Mesenchymal stem cell (in vitro differentiated cells and primary cell): ENCODE measurements around the gene HEY2.
A peak's percentile ranks its signal among the peaks of the same experiment; 100 is the strongest.
"Not testable (repeated sequence)": the region's sequence is repeated elsewhere in the genome, so short reads cannot be mapped to it uniquely, and the experiment has no call there.

Experiments used
- DNase-seq: peaks from one replicate; pipeline ENCODE4 v3.0.0-alpha.2; 2013
- H2AFZ ChIP-seq: one replicate; pipeline ENCODE4 v1.6.1; 2013; ENCODE audit warnings: low read depth, mild to moderate bottlenecking, control low read depth, inconsistent platforms, low read length, moderate library complexity
- H2AK5ac ChIP-seq: 2 replicates; pipeline ENCODE4 v1.6.1; 2013; ENCODE audit warnings: low read length, moderate library complexity, mild to moderate bottlenecking, inconsistent platforms; ENCODE audit not compliant: severe bottlenecking
- H2BK120ac ChIP-seq: one replicate; pipeline ENCODE4 v1.6.1; 2013; ENCODE audit warnings: low read depth, mild to moderate bottlenecking, inconsistent platforms, low read length, moderate library complexity
- H2BK12ac ChIP-seq, 2 experiments: one replicate each; pipeline ENCODE4 v1.6.1; 2013; ENCODE audit warnings: inconsistent platforms in 2 of 2, low read length in 2 of 2, mild to moderate bottlenecking in 2 of 2, moderate library complexity in 2 of 2, control low read depth in 1 of 2
- H2BK15ac ChIP-seq: one replicate; pipeline ENCODE4 v1.6.1; 2013; ENCODE audit warnings: mild to moderate bottlenecking, low read depth, inconsistent platforms; ENCODE audit not compliant: poor library complexity, severe bottlenecking
- H2BK5ac ChIP-seq: 2 replicates; pipeline ENCODE4 v1.6.1; 2013; ENCODE audit warnings: low read depth, mild to moderate bottlenecking, low read length, control low read depth, inconsistent platforms; ENCODE audit not compliant: poor library complexity, severe bottlenecking
- H3K14ac ChIP-seq, 2 experiments: one replicate each; pipeline ENCODE4 v1.6.1; 2013; ENCODE audit warnings: inconsistent platforms in 2 of 2, low read length in 2 of 2, control low read depth in 1 of 2, mild to moderate bottlenecking in 1 of 2, moderate library complexity in 1 of 2
- H3K18ac ChIP-seq, 2 experiments: one replicate each; pipeline ENCODE4 v1.6.1; 2013; ENCODE audit warnings: inconsistent platforms in 2 of 2, low read length in 2 of 2, control low read depth in 1 of 2, low read depth in 1 of 2, mild to moderate bottlenecking in 1 of 2
- H3K23ac ChIP-seq, 2 experiments: one replicate each; pipeline ENCODE4 v1.6.1; 2013; ENCODE audit warnings: inconsistent platforms in 2 of 2, low read length in 2 of 2, mild to moderate bottlenecking in 2 of 2, moderate library complexity in 2 of 2, control low read depth in 1 of 2
- H3K27ac ChIP-seq: 2 replicates; pipeline ENCODE4 v1.5.1; 2013; ENCODE audit warnings: mild to moderate bottlenecking, moderate library complexity, low read length, control low read depth, inconsistent platforms; ENCODE audit not compliant: poor library complexity, severe bottlenecking
- H3K27me3 ChIP-seq, 2 experiments: 2 replicates each; pipeline versions ENCODE4 v1.6.1 to v1.7.0; 2013; ENCODE audit warnings: low read length in 2 of 2, mild to moderate bottlenecking in 2 of 2, moderate library complexity in 2 of 2, control low read depth in 1 of 2, inconsistent platforms in 1 of 2; ENCODE audit not compliant: control insufficient read depth in 1 of 2, insufficient read depth in 1 of 2
- H3K36me3 ChIP-seq, 2 experiments: 2 replicates each; pipeline versions ENCODE4 v1.6.1 to v1.7.0; 2013; ENCODE audit warnings: low read length in 2 of 2, control low read depth in 1 of 2, inconsistent platforms in 1 of 2, low read depth in 1 of 2, mild to moderate bottlenecking in 1 of 2; ENCODE audit not compliant: insufficient read depth in 2 of 2, control insufficient read depth in 1 of 2
- H3K4ac ChIP-seq, 2 experiments: one replicate each; pipeline ENCODE4 v1.6.1; 2013; ENCODE audit warnings: inconsistent platforms in 2 of 2, low read length in 2 of 2, mild to moderate bottlenecking in 2 of 2, moderate library complexity in 2 of 2, control low read depth in 1 of 2, low read depth in 1 of 2
- H3K4me1 ChIP-seq: 2 replicates; pipeline ENCODE4 v1.6.1; 2013; ENCODE audit warnings: low read depth, low read length, control low read depth; ENCODE audit not compliant: control insufficient read depth, insufficient read depth
- H3K4me2 ChIP-seq: 2 replicates; pipeline ENCODE4 v1.6.1; 2013; ENCODE audit warnings: low read length, mild to moderate bottlenecking, inconsistent platforms; ENCODE audit not compliant: poor library complexity, severe bottlenecking
- H3K4me3 ChIP-seq, 2 experiments: 2 replicates each; pipeline versions ENCODE4 v1.5.1 to v1.7.0; 2013; ENCODE audit warnings: low read length in 2 of 2, mild to moderate bottlenecking in 2 of 2, control low read depth in 1 of 2, low read depth in 1 of 2; ENCODE audit not compliant: insufficient read depth in 1 of 2
- H3K79me1 ChIP-seq: replicated peaks from 2 replicates; pipeline ENCODE4 v1.6.1; 2013; ENCODE audit warnings: mild to moderate bottlenecking, control low read depth, low read length, inconsistent platforms; ENCODE audit not compliant: poor library complexity, severe bottlenecking
- H3K9ac ChIP-seq: 2 replicates; pipeline ENCODE4 v1.7.0; 2013; ENCODE audit warnings: mild to moderate bottlenecking, low read length, moderate library complexity
- H3K9me3 ChIP-seq: 2 replicates; pipeline ENCODE4 v1.7.0; 2013; ENCODE audit warnings: mild to moderate bottlenecking, low read length; ENCODE audit not compliant: control insufficient read depth
- H4K8ac ChIP-seq: one replicate; pipeline ENCODE4 v1.6.1; 2013; ENCODE audit warnings: inconsistent platforms, mild to moderate bottlenecking, low read length, moderate library complexity
- H4K91ac ChIP-seq: one replicate; pipeline ENCODE4 v1.6.1; 2013; ENCODE audit warnings: mild to moderate bottlenecking, low read length, inconsistent platforms
- WGBS: methylation state at CpG from one replicate; pipeline ENCODE4 v1.1.7; 2013; ENCODE audit warnings: mixed read lengths; 5-methylcytosine and 5-hydroxymethylcytosine counted together

The HEY2 gene

GRCh38 chr6:125802943-125803377 is 53.5 kb downstream of the HEY2 start:
- Histone ChIP-seq H2BK12ac (no peak overlapping the region), H3K4me1 (peaks cover 5% of the 10 kb centered on the region), H3K9ac (no peak overlapping the region), H2AFZ (no peak overlapping the region), H3K18ac (no peak overlapping the region), H2BK120ac (no peak overlapping the region), H3K4ac (no peak overlapping the region), H3K9me3 (no peaks in the 10 kb centered on the region), H2BK15ac (no peak overlapping the region), H3K27me3 (no peaks in the 10 kb centered on the region), H3K23ac (no peak overlapping the region), H4K91ac (no peak overlapping the region), H3K4me3 (no peak overlapping the region), H3K36me3 (peaks cover 0 to 22% of the 10 kb centered on the region in 2 experiments), H3K14ac (no peak overlapping the region), H3K4me2 (no peak overlapping the region), H4K8ac (no peak overlapping the region), H3K79me1 (peaks cover 13% of the 10 kb centered on the region), H2BK5ac (no peak overlapping the region), H2AK5ac (no peak overlapping the region), H3K27ac (no peak overlapping the region)
- peak; percentile 51 for DNase-seq
- WGBS = 71% methylated on average over 1 of the region's 4 CpGs

- no peak overlapping the region for H4K8ac ChIP-seq
- H2BK15ac ChIP-seq = no peak overlapping the region
- peaks cover 6% of the 10 kb centered on the region for H3K4me1 ChIP-seq
- no peak overlapping the region for H3K14ac ChIP-seq
- no peak overlapping the region for H3K27ac ChIP-seq
- no peak overlapping the region for H2BK120ac ChIP-seq
- H2BK5ac ChIP-seq = no peak overlapping the region
- H4K91ac ChIP-seq = no peak overlapping the region
- H2BK12ac ChIP-seq = no peak overlapping the region
- H3K9ac ChIP-seq = no peak overlapping the region
- H3K27me3 ChIP-seq = no peaks in the 10 kb centered on the region
- H3K79me1 ChIP-seq = peaks cover 13% of the 10 kb centered on the region
- peaks cover 0 to 22% of the 10 kb centered on the region in 2 experiments for H3K36me3 ChIP-seq
- H3K4ac ChIP-seq = no peak overlapping the region
- H2AK5ac ChIP-seq = no peak overlapping the region
- no peak overlapping the region for H2AFZ ChIP-seq
- no peak for DNase-seq
- no peak overlapping the region for H3K23ac ChIP-seq
- H3K4me2 ChIP-seq = no peak overlapping the region
- H3K9me3 ChIP-seq = no peaks in the 10 kb centered on the region
- no peak overlapping the region for H3K4me3 ChIP-seq
- no peak overlapping the region for H3K18ac ChIP-seq
These were observed 54.8 kb downstream of the HEY2 start for GRCh38 chr6:125804264-125804663.

- H3K9ac ChIP-seq, H3K4ac ChIP-seq, H2BK15ac ChIP-seq, H3K4me1 ChIP-seq, H3K23ac ChIP-seq, H3K9me3 ChIP-seq, H4K8ac ChIP-seq, H2AFZ ChIP-seq, H3K18ac ChIP-seq, H2BK12ac ChIP-seq, H3K27ac ChIP-seq, H2BK120ac ChIP-seq, H4K91ac ChIP-seq, H2BK5ac ChIP-seq, DNase-seq, H2AK5ac ChIP-seq, H3K4me3 ChIP-seq, H3K4me2 ChIP-seq, H3K14ac ChIP-seq, H3K27me3 ChIP-seq: not testable (repeated sequence)
- H3K79me1 ChIP-seq = peaks cover 14% of the 10 kb centered on the region
- H3K36me3 ChIP-seq = peaks cover 0 to 19% of the 10 kb centered on the region in 2 experiments
- over 99% methylated on average over 9 of the region's 10 CpGs for whole genome bisulfite sequencing
These were observed 55.5 kb downstream of the HEY2 start for GRCh38 chr6:125804866-125805425.

- H3K18ac ChIP-seq = no peak overlapping the region
- H3K4ac ChIP-seq = no peak overlapping the region
- no peak overlapping the region for H2BK15ac ChIP-seq
- H3K79me1 ChIP-seq = peaks cover 18% of the 10 kb centered on the region
- no peak overlapping the region for H2AFZ ChIP-seq
- H2AK5ac ChIP-seq = no peak overlapping the region
- H2BK5ac ChIP-seq = no peak overlapping the region
- H3K9me3 ChIP-seq = no peaks in the 10 kb centered on the region
- no peak overlapping the region for H3K23ac ChIP-seq
- H3K27ac ChIP-seq = no peak overlapping the region
- no peak overlapping the region for H2BK12ac ChIP-seq
- no peak overlapping the region for H3K14ac ChIP-seq
- peaks cover 9% of the 10 kb centered on the region for H3K4me1 ChIP-seq
- no peak overlapping the region for H4K91ac ChIP-seq
- H3K27me3 ChIP-seq = no peaks in the 10 kb centered on the region
- H3K4me2 ChIP-seq = no peak overlapping the region
- no peak overlapping the region for H3K9ac ChIP-seq
- H4K8ac ChIP-seq = no peak overlapping the region
- H3K4me3 ChIP-seq = no peak overlapping the region
- 89% methylated on average over 3 of the region's 4 CpGs for WGBS
- H3K36me3 ChIP-seq = peaks cover 0 to 19% of the 10 kb centered on the region in 2 experiments
- no peak overlapping the region for H2BK120ac ChIP-seq
- no peak for DNase-seq
These were observed 57.4 kb downstream of the HEY2 start for GRCh38 chr6:125806813-125807212.
